Mononuclear cell (primary cell): ENCODE data around the gene MED15. TPM values are rescaled to one million over a fixed set of nuclear protein-coding genes. Genes with fewer than 3 reads are reported as not detected.
"Not testable (repeated sequence)": the region's sequence is repeated elsewhere in the genome, so short reads cannot be mapped to it uniquely, and the experiment has no call there.

Experiments
- H3K27me3 ChIP-seq: 2 replicates; pipeline ENCODE4 v1.6.0; 2011; ENCODE audit warnings: low read length, control low read depth; ENCODE audit not compliant: insufficient read depth
- H3K4me1 ChIP-seq: 2 replicates; pipeline ENCODE4 v1.5.1; 2011; ENCODE audit warnings: mild to moderate bottlenecking, low read length, control low read depth; ENCODE audit not compliant: insufficient read depth
- H3K4me3 ChIP-seq: 2 replicates; pipeline ENCODE4 v1.5.1; 2011; ENCODE audit warnings: mild to moderate bottlenecking, low read length, moderate library complexity
- H3K9me3 ChIP-seq: 2 replicates; pipeline ENCODE4 v1.5.1; 2011; ENCODE audit warnings: low read depth, mild to moderate bottlenecking, control low read depth, low read length
- total RNA-seq: library from RNA; depleted of rRNA; stranded (reverse); fragments of >200 nt; gene quantifications from one replicate; pipeline ENCODE4 v1.2.3, GENCODE V29; 2012

Gene MED15, protein sequence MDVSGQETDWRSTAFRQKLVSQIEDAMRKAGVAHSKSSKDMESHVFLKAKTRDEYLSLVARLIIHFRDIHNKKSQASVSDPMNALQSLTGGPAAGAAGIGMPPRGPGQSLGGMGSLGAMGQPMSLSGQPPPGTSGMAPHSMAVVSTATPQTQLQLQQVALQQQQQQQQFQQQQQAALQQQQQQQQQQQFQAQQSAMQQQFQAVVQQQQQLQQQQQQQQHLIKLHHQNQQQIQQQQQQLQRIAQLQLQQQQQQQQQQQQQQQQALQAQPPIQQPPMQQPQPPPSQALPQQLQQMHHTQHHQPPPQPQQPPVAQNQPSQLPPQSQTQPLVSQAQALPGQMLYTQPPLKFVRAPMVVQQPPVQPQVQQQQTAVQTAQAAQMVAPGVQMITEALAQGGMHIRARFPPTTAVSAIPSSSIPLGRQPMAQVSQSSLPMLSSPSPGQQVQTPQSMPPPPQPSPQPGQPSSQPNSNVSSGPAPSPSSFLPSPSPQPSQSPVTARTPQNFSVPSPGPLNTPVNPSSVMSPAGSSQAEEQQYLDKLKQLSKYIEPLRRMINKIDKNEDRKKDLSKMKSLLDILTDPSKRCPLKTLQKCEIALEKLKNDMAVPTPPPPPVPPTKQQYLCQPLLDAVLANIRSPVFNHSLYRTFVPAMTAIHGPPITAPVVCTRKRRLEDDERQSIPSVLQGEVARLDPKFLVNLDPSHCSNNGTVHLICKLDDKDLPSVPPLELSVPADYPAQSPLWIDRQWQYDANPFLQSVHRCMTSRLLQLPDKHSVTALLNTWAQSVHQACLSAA
- total RNA-seq = 93.5 TPM

DNA sequence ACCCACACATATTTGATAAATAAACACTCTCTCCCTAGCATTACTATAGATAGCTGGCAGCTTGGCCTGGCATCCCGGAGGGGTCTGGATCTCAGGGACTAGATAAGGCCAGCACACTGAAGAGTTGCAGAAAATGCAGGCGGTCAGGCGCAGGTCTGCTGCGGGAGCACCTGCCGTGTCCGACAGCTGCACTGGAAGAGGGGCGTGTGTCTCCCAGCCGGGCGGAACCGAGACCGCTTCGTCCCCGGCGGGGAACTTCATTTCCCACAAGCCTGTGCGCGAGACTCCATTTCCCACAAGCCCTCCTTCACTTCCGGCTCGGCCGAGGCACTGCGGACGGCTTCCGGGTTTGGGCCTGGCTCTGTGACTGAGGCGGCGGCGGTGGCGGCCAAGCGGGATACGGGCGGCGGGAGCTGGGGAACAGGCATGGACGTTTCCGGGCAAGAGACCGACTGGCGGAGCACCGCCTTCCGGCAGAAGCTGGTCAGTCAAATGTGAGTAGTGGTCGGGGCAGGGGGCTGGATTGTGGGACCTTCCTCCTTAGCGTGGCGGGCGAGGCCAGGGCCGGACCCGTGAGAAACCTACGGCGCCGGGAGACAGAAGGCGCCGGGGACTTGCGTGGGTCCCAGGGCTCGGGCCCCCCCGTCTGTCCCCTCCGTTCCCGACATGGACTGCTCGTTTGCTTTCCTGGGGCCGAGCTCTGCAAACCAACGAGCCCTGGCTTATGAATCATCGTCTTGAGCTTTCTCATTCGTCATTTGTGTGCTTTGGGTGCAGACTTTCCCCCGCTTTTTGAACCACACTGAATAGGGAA lies at the start of gene MED15:
MED15 (plus strand) TSS at position 358 of the 814 bp plus-strand sequence; CDS start at position 427, 69 bp downstream.
- Histone ChIP-seq H3K4me3 (peak within 1 kb of the TSS; percentile 99), H3K4me1 (peaks cover 48% of the 10 kb centered on the region), H3K27me3 (no peaks in the 10 kb centered on the region), H3K9me3 (no peaks in the 10 kb centered on the region)

DNA sequence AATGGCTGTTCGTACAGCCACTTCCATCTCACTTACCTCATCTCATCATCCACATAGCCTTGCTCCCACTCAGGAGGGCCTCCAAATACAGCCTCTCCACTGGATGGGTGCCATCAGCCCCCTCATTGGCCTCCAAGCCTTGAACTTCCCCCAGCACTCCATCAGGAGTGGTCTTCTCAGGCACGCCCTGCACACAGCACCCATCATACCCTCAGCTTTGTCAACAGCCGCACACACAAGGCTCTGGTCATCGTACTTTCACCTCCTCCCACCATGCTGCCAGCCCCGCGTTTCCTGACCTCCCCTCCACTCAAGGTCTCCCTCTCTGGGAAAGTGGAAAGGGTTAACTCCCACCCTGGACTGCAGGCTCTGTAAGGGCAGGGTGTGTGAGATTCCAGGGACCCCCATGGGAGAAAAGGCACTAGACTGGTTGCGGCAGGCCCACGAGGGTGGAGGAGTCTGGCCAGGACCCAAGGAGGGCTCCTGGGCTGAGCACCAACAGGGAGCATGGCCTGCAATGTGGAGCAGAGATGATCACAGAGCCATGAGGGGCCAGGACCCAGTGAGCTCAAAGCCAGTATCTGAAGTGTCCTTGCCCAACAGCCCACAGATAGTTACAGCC lies 48.8 kb upstream of the MED15 start:
- Histone ChIP-seq H3K9me3 (no peaks in the 10 kb centered on the region), H3K27me3 (no peaks in the 10 kb centered on the region), H3K4me1 (peaks cover 41% of the 10 kb centered on the region), H3K4me3 (no peak overlapping the region)

DNA sequence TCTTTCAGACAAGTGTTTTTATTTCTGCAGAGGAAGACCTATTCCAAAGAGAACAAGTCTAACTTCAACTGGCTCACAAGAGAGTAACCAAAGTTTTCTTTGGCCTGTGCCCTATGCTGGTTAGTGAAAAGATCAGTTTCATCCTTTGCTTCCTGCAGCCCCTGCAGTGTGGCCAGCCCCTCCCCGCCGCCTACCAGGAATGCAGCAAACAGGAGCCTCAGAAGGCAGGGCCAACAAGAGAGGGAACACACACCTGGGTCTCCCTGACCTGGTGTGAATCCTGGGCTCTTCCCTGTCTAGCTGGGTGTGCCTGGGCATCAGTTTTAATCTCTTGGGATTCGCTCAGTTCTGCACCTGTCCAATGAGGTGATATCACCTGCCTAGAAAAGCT lies 48.3 kb upstream of the MED15 start:
- Histone ChIP-seq H3K9me3 (no peaks in the 10 kb centered on the region), H3K4me1 (peaks cover 43% of the 10 kb centered on the region), H3K27me3 (no peaks in the 10 kb centered on the region), H3K4me3 (no peak overlapping the region)

DNA sequence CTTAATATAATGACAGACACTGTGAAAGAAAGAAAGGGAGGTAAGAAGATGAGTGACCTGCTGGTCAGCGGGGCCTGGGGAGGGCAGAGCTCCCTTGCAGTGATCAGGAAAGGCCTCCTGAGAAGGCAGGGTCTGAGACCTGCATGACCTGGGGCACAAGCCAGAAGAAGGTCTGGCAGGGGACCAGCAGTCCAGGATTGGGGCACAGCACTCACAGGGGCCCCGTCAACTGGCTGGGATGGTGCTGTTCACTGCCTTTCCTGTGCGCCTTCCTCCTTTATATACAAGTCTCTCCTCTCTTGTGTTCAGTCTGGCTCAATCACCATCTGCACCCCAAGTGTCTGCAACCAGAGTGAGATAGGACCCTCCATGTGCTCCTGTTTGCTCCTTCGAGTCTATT lies 47.5 kb upstream of the MED15 start:
- no peaks in the 10 kb centered on the region for H3K9me3 ChIP-seq
- no peaks in the 10 kb centered on the region for H3K27me3 ChIP-seq
- H3K4me1 ChIP-seq = peaks cover 43% of the 10 kb centered on the region
- no peak overlapping the region for H3K4me3 ChIP-seq

DNA sequence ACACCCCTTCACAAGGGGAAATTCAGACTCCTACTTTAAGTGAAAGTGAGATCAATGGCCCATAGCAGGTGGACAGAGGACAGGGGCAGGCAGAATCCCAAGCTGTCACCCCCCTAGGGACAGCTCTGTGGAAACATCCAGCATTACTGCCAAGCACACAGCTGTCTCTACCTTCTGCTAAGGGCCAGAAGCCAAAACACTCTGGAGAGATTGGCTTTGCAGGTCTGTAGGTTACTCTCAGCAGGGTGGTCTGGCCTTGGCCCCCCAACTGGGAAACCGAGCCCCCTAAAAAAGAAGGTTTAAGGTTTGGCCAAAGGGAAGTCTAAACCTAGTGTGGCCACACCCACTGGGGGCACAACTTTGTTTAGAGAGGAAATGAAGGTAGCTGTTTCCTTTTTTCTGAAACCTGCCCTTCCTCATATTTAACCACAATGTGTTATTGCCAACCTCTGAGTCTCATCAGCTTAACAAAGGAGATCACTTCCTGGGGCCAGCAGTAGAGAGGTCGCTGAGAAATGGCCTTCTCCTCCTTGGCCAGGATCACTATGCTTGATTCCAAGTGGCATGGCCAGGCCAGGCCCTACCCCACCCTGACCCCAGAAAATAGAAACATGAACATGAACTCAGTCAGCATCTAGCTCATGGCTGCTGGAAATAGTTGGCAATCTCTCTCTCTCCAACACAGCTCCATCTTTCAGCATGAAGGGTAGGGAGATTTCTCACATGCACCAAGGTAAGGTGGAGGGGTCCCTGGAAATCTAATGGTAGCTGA lies 43.9 kb upstream of the MED15 start:
- no peaks in the 10 kb centered on the region for H3K27me3 ChIP-seq
- no peaks in the 10 kb centered on the region for H3K9me3 ChIP-seq
- no peak overlapping the region for H3K4me3 ChIP-seq
- H3K4me1 ChIP-seq = peaks cover 49% of the 10 kb centered on the region

DNA sequence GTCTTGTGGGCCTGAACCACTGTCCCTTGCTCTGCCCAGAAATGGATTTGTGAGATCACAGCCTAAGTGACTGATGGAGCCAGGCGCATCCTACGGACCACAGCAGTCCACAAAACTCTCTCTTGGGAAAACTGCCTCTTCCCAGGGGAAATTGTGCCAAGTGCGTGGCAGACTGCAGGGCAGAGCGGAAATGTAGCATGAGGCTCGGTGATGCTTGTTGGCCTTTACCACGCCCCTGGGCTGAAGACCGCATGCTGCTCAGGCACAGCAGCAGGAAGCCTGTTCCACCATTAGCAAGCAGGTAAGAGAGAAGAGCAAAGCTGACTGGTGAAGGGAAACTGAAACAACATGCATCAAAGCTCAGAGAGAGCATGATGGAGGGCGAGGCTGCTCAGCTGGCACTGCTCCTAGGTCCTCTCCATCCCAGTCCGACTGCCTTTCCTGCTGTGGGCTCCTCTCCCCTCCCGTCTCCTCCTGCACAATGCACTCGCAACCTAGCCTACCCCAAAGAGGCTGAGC lies 43.3 kb upstream of the MED15 start:
- Histone ChIP-seq H3K9me3 (no peaks in the 10 kb centered on the region), H3K4me3 (no peak overlapping the region), H3K4me1 (peaks cover 49% of the 10 kb centered on the region), H3K27me3 (no peaks in the 10 kb centered on the region)

DNA sequence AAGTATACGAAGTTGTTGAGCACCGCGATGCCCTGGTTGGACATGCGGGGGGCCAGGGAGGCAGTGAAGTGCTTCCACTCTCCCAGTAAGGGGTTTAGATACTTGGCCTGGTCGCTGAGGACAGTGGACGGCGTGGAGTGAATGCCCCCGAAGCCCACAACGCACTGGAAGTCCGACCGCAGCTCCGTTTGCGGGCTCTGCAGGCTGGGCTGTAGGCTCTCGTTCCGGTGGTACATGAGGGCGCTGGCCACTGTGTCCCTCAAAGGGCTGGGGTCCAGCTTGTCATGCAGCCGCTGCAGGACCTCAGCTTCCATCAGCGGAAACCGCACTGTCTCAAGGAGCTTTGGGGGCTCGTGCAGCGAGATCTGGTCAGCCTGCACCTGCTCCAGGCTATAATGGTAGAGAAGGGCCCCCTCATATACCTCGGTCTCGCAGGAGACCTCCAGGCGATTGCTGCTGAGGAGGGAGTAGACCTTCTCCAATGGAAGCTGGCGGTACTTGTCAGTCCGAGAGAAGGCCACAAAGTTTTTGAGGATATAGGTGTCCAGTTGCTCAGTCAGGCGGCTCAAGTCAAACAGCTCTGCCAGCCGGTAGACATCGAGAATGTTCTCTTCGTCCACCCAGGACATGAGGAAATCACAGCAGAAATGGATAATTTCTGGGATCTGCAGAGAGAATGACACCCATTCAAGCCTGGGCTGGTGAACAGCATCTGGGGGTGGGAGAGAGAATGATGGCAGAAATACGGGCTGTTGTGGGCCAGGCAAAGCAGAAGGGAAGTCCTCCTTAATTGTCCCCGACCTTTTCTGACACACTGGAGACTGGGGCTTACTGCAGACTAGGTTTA lies 42.3 kb upstream of the MED15 start:
- no peaks in the 10 kb centered on the region for H3K27me3 ChIP-seq
- no peak overlapping the region for H3K4me3 ChIP-seq
- no peaks in the 10 kb centered on the region for H3K9me3 ChIP-seq
- peaks cover 49% of the 10 kb centered on the region for H3K4me1 ChIP-seq

DNA sequence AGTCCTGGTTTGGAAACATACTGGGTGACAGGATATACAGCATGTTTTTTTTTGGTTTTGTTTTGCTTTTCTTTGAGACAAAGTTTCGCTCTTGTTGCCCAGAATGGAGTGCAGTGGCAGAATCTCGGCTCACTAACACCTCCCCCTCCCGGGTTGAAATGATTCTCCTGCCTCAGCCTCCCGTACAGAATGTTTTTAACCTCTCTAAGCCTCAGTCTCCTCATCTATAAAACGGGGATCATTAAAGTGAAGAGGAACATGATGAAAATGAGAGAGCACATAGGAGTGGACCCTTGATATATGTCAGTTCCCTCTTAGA lies 41.7 kb upstream of the MED15 start:
- no peaks in the 10 kb centered on the region for H3K27me3 ChIP-seq
- peaks cover 49% of the 10 kb centered on the region for H3K4me1 ChIP-seq
- H3K4me3 ChIP-seq = no peak overlapping the region
- no peaks in the 10 kb centered on the region for H3K9me3 ChIP-seq

DNA sequence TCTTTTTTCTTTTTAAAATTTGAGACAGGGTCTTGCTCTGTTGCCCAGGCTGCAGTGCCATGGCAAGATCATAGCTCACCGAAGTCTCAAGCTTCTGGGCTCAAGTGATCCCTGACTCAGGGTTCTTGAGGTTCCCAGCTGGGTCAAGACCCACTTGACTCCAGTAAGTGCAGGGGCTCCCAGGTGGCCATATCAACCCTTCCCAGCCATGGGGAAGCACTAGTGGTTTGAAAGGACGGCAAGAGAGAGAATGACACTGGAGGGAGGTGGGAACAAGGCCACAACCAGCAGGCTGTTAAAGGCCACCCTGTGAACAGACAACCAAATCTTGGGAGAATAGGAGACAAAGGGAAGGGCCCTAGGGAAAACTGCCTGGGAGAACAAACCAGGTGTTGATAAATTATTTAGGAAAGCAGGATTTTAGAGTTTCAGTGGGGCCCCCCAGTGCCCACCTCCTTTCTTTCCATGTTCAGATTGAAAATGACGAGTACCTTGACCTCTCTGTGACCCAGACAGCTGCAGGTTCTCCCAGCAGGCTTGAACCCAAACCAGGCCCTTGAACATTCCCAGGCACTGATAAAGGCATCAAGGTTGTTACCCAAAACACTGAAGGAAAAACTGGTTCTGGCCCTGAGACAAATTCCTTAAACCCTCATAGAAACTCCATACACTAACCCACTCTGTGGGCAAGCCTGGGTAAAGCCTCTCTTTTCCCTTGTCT lies 40.6 kb upstream of the MED15 start:
- no peaks in the 10 kb centered on the region for H3K9me3 ChIP-seq
- no peak overlapping the region for H3K4me3 ChIP-seq
- H3K27me3 ChIP-seq = no peaks in the 10 kb centered on the region
- peaks cover 49% of the 10 kb centered on the region for H3K4me1 ChIP-seq

DNA sequence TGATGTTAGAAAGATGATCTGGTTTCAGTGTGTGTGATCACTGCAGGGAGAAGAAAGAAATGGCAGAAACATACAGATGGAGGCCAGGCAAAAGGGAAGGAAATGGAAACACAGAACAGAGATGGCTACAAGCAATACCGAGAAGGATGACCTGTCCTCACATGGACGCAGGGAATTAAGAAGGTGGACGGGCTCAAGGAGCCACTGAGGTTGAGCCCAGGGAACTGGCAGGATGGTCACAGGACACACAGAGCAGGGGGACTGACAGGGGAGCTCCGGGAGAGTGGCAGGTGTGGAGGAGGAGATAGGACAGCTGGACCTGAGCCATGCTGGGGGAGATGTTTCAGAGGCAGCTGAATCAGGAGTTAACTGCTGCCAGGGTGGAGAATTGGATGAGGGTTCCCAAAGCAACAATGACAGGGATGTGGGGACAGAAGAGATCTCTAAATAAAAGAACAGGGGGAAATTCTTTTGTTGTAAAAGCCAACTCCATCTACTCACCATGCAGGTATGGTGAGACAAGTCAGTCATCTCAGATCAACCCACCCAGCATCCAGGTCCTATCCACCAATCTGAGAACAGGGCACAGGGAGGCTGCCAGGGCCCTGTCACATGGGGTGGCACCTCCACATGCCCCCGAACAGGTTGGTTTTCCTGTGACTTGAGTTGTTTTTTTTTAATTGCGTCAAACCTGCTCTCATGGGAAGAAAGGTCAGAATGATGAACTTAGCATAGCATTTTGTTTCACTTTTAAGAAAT lies 38.1 kb upstream of the MED15 start:
- H3K4me1 ChIP-seq = peaks cover 28% of the 10 kb centered on the region

DNA sequence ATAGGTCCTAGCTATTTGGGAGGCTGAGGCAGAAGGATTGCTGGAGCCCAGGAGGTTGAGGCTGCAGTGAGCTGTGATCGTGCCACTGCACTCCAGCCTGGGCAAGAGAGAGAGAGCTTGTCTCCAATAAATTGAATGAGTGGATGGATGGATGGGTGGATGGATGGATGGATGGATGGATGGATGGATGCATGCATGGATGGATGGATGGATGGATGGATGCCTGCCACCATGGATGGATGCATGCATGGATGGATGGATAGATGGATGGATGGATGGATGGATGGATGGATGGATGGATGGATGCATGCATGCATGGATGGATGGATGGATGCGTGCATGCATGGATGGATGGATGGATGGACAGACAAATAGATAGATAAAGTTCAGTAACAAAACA lies 36.9 kb upstream of the MED15 start:
- not testable (repeated sequence) for H3K4me3 ChIP-seq, H3K9me3 ChIP-seq, H3K27me3 ChIP-seq
- peaks cover 15% of the 10 kb centered on the region for H3K4me1 ChIP-seq

More for the DNA sequence above, 38.1 kb upstream of the MED15 start:
- Histone ChIP-seq H3K27me3 (no peaks in the 10 kb centered on the region), H3K4me3 (no peak overlapping the region), H3K9me3 (no peaks in the 10 kb centered on the region)

DNA sequence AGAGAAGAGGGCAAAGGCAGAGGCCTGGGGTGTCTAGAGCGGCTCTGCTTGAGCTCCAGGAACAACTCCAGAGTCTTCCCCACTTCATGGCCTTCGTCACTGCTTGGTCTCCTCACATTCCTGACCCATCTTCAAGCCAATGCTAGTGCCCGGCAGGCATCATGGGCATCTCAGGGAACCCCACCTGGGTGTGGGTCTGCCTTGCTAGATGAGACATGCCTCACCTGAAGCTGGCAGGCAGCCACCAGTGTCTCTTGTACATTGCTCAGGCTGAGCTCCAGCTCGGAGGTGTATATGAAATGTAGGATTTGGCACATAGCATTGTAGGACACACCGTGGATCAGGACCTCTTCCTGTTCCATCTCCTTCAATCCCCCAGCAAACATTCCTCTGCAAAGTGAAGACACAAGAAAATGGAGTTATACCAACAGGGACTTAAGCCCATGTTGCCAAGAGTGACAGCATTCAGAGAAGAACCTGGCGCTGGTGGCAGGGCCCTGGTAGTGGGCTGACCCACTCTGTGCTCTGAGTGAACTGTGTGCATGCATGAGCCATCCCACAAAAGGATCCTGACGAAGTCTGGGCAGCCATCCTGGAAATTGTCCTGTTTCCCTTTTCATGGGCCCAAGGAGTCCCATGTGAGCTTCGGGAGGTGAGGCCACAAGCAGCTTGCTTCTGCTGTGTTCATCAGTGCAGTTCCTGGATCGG lies 36.1 kb upstream of the MED15 start:
- Histone ChIP-seq H3K4me1 (peaks cover 8% of the 10 kb centered on the region), H3K27me3 (no peaks in the 10 kb centered on the region), H3K9me3 (no peaks in the 10 kb centered on the region), H3K4me3 (no peak overlapping the region)
